Neural cell (in vitro differentiated cells): ENCODE measurements around the gene C6orf136. TPM values are rescaled to one million over a fixed set of nuclear protein-coding genes. Genes with fewer than 3 reads are reported as not detected.

Experiments used
- H2AFZ ChIP-seq: fragments of 200-600, 300-800 bp; sonication (generic), shearing (Covaris generic); 2 replicates; pipeline ENCODE4 v1.6.0; 2014; ENCODE audit warnings: low read depth, mild to moderate bottlenecking, antibody characterized with exemption, low read length, moderate library complexity
- H3F3A ChIP-seq: fragments of 200-600 bp; shearing (Covaris generic); 2 replicates; pipeline ENCODE4 v1.6.1; 2016; ENCODE audit warnings: mild to moderate bottlenecking, moderate library complexity, mixed read lengths, antibody characterized with exemption, low read length; ENCODE audit not compliant: insufficient read depth, poor library complexity, severe bottlenecking
- H3K27ac ChIP-seq: fragments of 200-600, 300-800 bp; sonication (generic), shearing (Covaris generic); 2 replicates; pipeline ENCODE4 v1.5.1; 2014; ENCODE audit warnings: mild to moderate bottlenecking, low read length, moderate library complexity
- H3K27me3 ChIP-seq: fragments of 300-800, 200-600 bp; sonication (generic), shearing (Covaris generic); 2 replicates; pipeline ENCODE4 v1.6.0; 2014; ENCODE audit warnings: mild to moderate bottlenecking, low read depth, low read length, moderate library complexity; ENCODE audit not compliant: insufficient read depth
- H3K36me3 ChIP-seq: fragments of 300-800, 200-600 bp; sonication (generic), shearing (Covaris generic); 2 replicates; pipeline ENCODE4 v1.5.1; 2014; ENCODE audit warnings: mild to moderate bottlenecking, antibody characterized with exemption, low read length, moderate library complexity; ENCODE audit not compliant: insufficient read depth
- H3K4me2 ChIP-seq: fragments of 300-800, 200-600 bp; sonication (generic), shearing (Covaris generic); 2 replicates; pipeline ENCODE4 v1.6.0; 2014; ENCODE audit warnings: mild to moderate bottlenecking, low read length
- H3K4me3 ChIP-seq: fragments of 300-800, 200-600 bp; sonication (generic), shearing (Covaris generic); 2 replicates; pipeline ENCODE4 v1.5.1; 2014; ENCODE audit warnings: mild to moderate bottlenecking, low read length, moderate library complexity
- H3K79me2 ChIP-seq: fragments of 200-600 bp; shearing (Covaris generic); replicated peaks from 2 replicates; pipeline ENCODE4 v1.6.0; 2014; ENCODE audit warnings: mild to moderate bottlenecking, low read length, moderate library complexity; ENCODE audit not compliant: insufficient read depth
- H3K9ac ChIP-seq: fragments of 300-800, 200-600 bp; sonication (generic), shearing (Covaris generic); 2 replicates; pipeline ENCODE4 v1.6.1; 2016; ENCODE audit warnings: mild to moderate bottlenecking, low read length, mixed read lengths
- H3K9me2 ChIP-seq: fragments of 200-600 bp; shearing (Covaris generic); 2 replicates; pipeline ENCODE4 v1.6.1; 2016; ENCODE audit warnings: mild to moderate bottlenecking, low read length, mixed read lengths; ENCODE audit not compliant: insufficient read depth
- H3K9me3 ChIP-seq: fragments of 200-600, 300-800 bp; sonication (generic), shearing (Covaris generic); 2 replicates; pipeline ENCODE4 v1.6.1; 2016; ENCODE audit warnings: mild to moderate bottlenecking, mixed run types, low read length, moderate library complexity, mixed read lengths
- H4K20me1 ChIP-seq: fragments of 200-600 bp; shearing (Covaris generic); 2 replicates; pipeline ENCODE4 v1.6.1; 2016; ENCODE audit warnings: mild to moderate bottlenecking, mixed run types; ENCODE audit not compliant: insufficient read depth
- EP300 ChIP-seq: fragments of 450-650 bp; conservative IDR thresholded peaks from 2 replicates; pipeline ENCODE4 v1.6.1; 2014; ENCODE audit warnings: antibody characterized with exemption, mild to moderate bottlenecking, moderate library complexity; ENCODE audit not compliant: poor library complexity, severe bottlenecking
- EZH2 ChIP-seq: fragments of 200-600, 300-800 bp; shearing (Covaris generic), sonication (generic); IDR thresholded peaks from 2 replicates; pipeline ENCODE4 v1.6.1; 2014; ENCODE audit warnings: antibody characterized with exemption, low read length, borderline replicate concordance, mild to moderate bottlenecking; ENCODE audit not compliant: insufficient read depth, poor library complexity, severe bottlenecking
- MXI1 ChIP-seq: fragments of 450-650 bp; conservative IDR thresholded peaks from 2 replicates; pipeline ENCODE4 v1.6.1; 2014; ENCODE audit warnings: antibody characterized with exemption, mild to moderate bottlenecking; ENCODE audit not compliant: poor library complexity, severe bottlenecking
- POLR2AphosphoS5 ChIP-seq: IDR thresholded peaks from 2 replicates; pipeline ENCODE4 v1.6.1; 2012
- RAD21 ChIP-seq: fragments of 450-650 bp; conservative IDR thresholded peaks from 2 replicates; pipeline ENCODE4 v1.6.1; 2014; ENCODE audit warnings: antibody characterized with exemption, mild to moderate bottlenecking, moderate library complexity
- REST ChIP-seq: IDR thresholded peaks from 2 replicates; pipeline ENCODE4 v1.6.1; 2012; ENCODE audit warnings: borderline replicate concordance
- SMC3 ChIP-seq: fragments of 450-650 bp; conservative IDR thresholded peaks from 2 replicates; pipeline ENCODE4 v1.6.1; 2014; ENCODE audit warnings: antibody characterized with exemption, mild to moderate bottlenecking, moderate library complexity; ENCODE audit not compliant: poor library complexity
- TAF1 ChIP-seq: IDR thresholded peaks from 2 replicates; pipeline ENCODE4 v1.6.1; 2012; ENCODE audit warnings: low read depth
- polyA plus RNA-seq: library from polyadenylated mRNA; depleted of rRNA; stranded (reverse); fragments of >200 nt; gene quantifications from 2 replicates; pipeline ENCODE4 v1.2.3, GENCODE V29; 2014
- TF ChIP-seq, protein P1 (sequence below): fragments of 450-650 bp; IDR thresholded peaks from 2 replicates; pipeline ENCODE4 v1.5.1; 2014; ENCODE audit warnings: antibody characterized with exemption, mild to moderate bottlenecking, moderate library complexity; ENCODE audit not compliant: poor library complexity, severe bottlenecking

The C6orf136 gene
- polyA plus RNA-seq, 1 donor from 2014 or later = 12.4 TPM

GRCh38 chr6:30601815-30602641 is 44.9 kb upstream of the C6orf136 start:
- H3K9me3 ChIP-seq = no peaks in the 10 kb centered on the region
- no peak overlapping the region for H3K9ac ChIP-seq
- TF ChIP-seq POLR2AphosphoS5 (peak; percentile 4), EZH2 (no peak), SMC3 (no peak), RAD21 (no peak), REST (no peak), EP300 (no peak)
- H3K9me2 ChIP-seq = no peaks in the 10 kb centered on the region
- H3K79me2 ChIP-seq = no peaks in the 10 kb centered on the region
- H3K27me3 ChIP-seq = no peaks in the 10 kb centered on the region
- no peaks in the 10 kb centered on the region for H3F3A ChIP-seq
- peaks cover 19% of the 10 kb centered on the region for H3K36me3 ChIP-seq
- no peak overlapping the region for H2AFZ ChIP-seq
- H3K4me2 ChIP-seq = no peak overlapping the region
- no peak overlapping the region for H3K27ac ChIP-seq
- no peak overlapping the region for H3K4me3 ChIP-seq
- peaks cover 4% of the 10 kb centered on the region for H4K20me1 ChIP-seq

- Histone ChIP-seq H2AFZ (no peak overlapping the region), H3K9ac (no peak overlapping the region), H3K9me2 (no peaks in the 10 kb centered on the region), H3K4me2 (no peak overlapping the region), H3K79me2 (no peaks in the 10 kb centered on the region), H3K36me3 (peaks cover 19% of the 10 kb centered on the region), H4K20me1 (peaks cover 4% of the 10 kb centered on the region), H3K27me3 (no peaks in the 10 kb centered on the region), H3K27ac (no peak overlapping the region), H3K4me3 (no peak overlapping the region), H3K9me3 (no peaks in the 10 kb centered on the region), H3F3A (no peaks in the 10 kb centered on the region)
- TF ChIP-seq POLR2AphosphoS5 (peak; percentile 3), EP300 (no peak)
Measured at GRCh38 chr6:30603961-30604360, 43.0 kb upstream of the C6orf136 start.

GRCh38 chr6:30610065-30610464 is 36.9 kb upstream of the C6orf136 start:
- Histone ChIP-seq H3K9me2 (no peaks in the 10 kb centered on the region), H3K36me3 (peaks cover 14% of the 10 kb centered on the region), H3K27ac (no peak overlapping the region), H3K9ac (no peak overlapping the region), H3K9me3 (no peaks in the 10 kb centered on the region), H3K4me3 (no peak overlapping the region), H3K4me2 (no peak overlapping the region), H3K79me2 (peaks cover 33% of the 10 kb centered on the region), H4K20me1 (no peaks in the 10 kb centered on the region), H3F3A (no peaks in the 10 kb centered on the region), H2AFZ (no peak overlapping the region), H3K27me3 (no peaks in the 10 kb centered on the region)
- TF ChIP-seq EZH2 (no peak), POLR2AphosphoS5 (no peak), REST (no peak), MXI1 (no peak), TAF1 (no peak), RAD21 (no peak)
- TF ChIP-seq, protein P1, sequence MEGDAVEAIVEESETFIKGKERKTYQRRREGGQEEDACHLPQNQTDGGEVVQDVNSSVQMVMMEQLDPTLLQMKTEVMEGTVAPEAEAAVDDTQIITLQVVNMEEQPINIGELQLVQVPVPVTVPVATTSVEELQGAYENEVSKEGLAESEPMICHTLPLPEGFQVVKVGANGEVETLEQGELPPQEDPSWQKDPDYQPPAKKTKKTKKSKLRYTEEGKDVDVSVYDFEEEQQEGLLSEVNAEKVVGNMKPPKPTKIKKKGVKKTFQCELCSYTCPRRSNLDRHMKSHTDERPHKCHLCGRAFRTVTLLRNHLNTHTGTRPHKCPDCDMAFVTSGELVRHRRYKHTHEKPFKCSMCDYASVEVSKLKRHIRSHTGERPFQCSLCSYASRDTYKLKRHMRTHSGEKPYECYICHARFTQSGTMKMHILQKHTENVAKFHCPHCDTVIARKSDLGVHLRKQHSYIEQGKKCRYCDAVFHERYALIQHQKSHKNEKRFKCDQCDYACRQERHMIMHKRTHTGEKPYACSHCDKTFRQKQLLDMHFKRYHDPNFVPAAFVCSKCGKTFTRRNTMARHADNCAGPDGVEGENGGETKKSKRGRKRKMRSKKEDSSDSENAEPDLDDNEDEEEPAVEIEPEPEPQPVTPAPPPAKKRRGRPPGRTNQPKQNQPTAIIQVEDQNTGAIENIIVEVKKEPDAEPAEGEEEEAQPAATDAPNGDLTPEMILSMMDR = no peak
